Keratinocyte (primary cell): ENCODE measurements around the gene WDR70. TPM values are rescaled to one million over a fixed set of nuclear protein-coding genes. Genes with fewer than 3 reads are reported as not detected.

Experiments used
- DNase-seq: peaks from one replicate; pipeline ENCODE4 v3.0.0-alpha.2; 2011; ENCODE audit warnings: low read depth, missing footprints, low spot score
- FAIRE-seq: peaks from 2 replicates; lab custom pipeline; 2011; peaks lifted over from hg19 to GRCh38; lab: Jason Lieb, UNC
- H2AFZ ChIP-seq: 2 replicates; pipeline ENCODE4 v1.6.0; 2012; ENCODE audit warnings: low read length, control low read depth, inconsistent platforms; ENCODE audit not compliant: control insufficient read depth
- H3K27ac ChIP-seq: 2 replicates; pipeline ENCODE4 v1.5.1; 2011; ENCODE audit warnings: low read length; ENCODE audit not compliant: control insufficient read depth, insufficient read depth
- H3K27me3 ChIP-seq: 3 replicates; pipeline ENCODE4 v1.6.0; 2011; ENCODE audit warnings: low read length; ENCODE audit not compliant: control insufficient read depth, insufficient read depth; ENCODE audit errors: extremely low read depth
- H3K36me3 ChIP-seq, 2 experiments: 2 replicates in 1 of 2; 3 replicates in 1 of 2; pipeline ENCODE4 v1.5.1; 2011; ENCODE audit warnings: low read length in 2 of 2, mild to moderate bottlenecking in 1 of 2; ENCODE audit not compliant: control insufficient read depth in 2 of 2, insufficient read depth in 2 of 2; ENCODE audit errors: extremely low read depth in 1 of 2
- H3K4me1 ChIP-seq: 3 replicates; pipeline ENCODE4 v1.5.1; 2011; ENCODE audit warnings: low read length; ENCODE audit not compliant: control insufficient read depth, insufficient read depth; ENCODE audit errors: extremely low read depth
- H3K4me2 ChIP-seq: 3 replicates; pipeline ENCODE4 v1.6.0; 2011; ENCODE audit warnings: low read depth, low read length; ENCODE audit not compliant: control insufficient read depth, insufficient read depth; ENCODE audit errors: extremely low read depth
- H3K4me3 ChIP-seq, 3 experiments: fragments of 200-600 bp in 1 of 3; sonication (generic) in 1 of 3; 2 replicates in 2 of 3; 3 replicates in 1 of 3; pipeline ENCODE4 v1.5.1; 2011 to 2016; ENCODE audit warnings: low read length in 3 of 3, mild to moderate bottlenecking in 3 of 3, control low read depth in 2 of 3, inconsistent platforms in 1 of 3, low read depth in 1 of 3, mixed read lengths in 1 of 3, mixed run types in 1 of 3, moderate library complexity in 1 of 3; ENCODE audit not compliant: control insufficient read depth in 2 of 3, insufficient read depth in 2 of 3; ENCODE audit errors: extremely low read depth in 1 of 3
- H3K79me2 ChIP-seq: 2 replicates; pipeline ENCODE4 v1.6.0; 2012; ENCODE audit warnings: low read length; ENCODE audit not compliant: control insufficient read depth, insufficient read depth
- H3K9ac ChIP-seq: 3 replicates; pipeline ENCODE4 v1.6.0; 2011; ENCODE audit warnings: low read length; ENCODE audit not compliant: control insufficient read depth, insufficient read depth; ENCODE audit errors: extremely low read depth
- H3K9me1 ChIP-seq: 3 replicates; pipeline ENCODE4 v1.6.0; 2011; ENCODE audit warnings: low read length; ENCODE audit not compliant: control insufficient read depth, insufficient read depth; ENCODE audit errors: extremely low read depth
- H3K9me3 ChIP-seq: 2 replicates; pipeline ENCODE4 v1.5.1; 2012; ENCODE audit warnings: low read depth, low read length; ENCODE audit not compliant: control insufficient read depth
- H4K20me1 ChIP-seq: 3 replicates; pipeline ENCODE4 v1.6.0; 2011; ENCODE audit warnings: low read length; ENCODE audit not compliant: control insufficient read depth, insufficient read depth; ENCODE audit errors: extremely low read depth
- EZH2 ChIP-seq: IDR thresholded peaks from one replicate; pipeline ENCODE4 v1.6.1; 2012; ENCODE audit warnings: inconsistent platforms, mild to moderate bottlenecking, low read length, moderate library complexity
- dilution Hi-C: fragments of 300-500 bp; cut with MboI; formaldehyde crosslinking; loops from one replicate; pipeline ENCODE4 v1.7.0; 2020; ENCODE audit warnings: low sequenced_read_pairs; ENCODE audit not compliant: extremely low pct_ligation_motif_present
- polyA plus RNA-seq, 5 experiments: library from polyadenylated mRNA; depleted of rRNA in 3 of 5; stranded (reverse) in 3 of 5; stranded (forward) in 1 of 5; unstranded in 1 of 5; fragments of >200 nt; gene quantifications; 1 replicate in 1 of 5; 2 replicates in 3 of 5; 3 replicates in 1 of 5; pipeline versions ENCODE4 v1.2.1 to v1.2.3, GENCODE V29; 2011 to 2012; ENCODE audit warnings: missing spikeins in 2 of 5, low read depth in 1 of 5, low replicate concordance in 1 of 5
- TF ChIP-seq, protein P1 (sequence below), 3 experiments: IDR thresholded peaks in 1 of 3; conservative IDR thresholded peaks in 1 of 3; optimal IDR thresholded peaks in 1 of 3; 2 replicates in 2 of 3; 3 replicates in 1 of 3; pipeline versions ENCODE3 to v1.5.1; 2011; ENCODE audit warnings: low read length in 3 of 3, mild to moderate bottlenecking in 3 of 3, moderate library complexity in 2 of 3, control low read depth in 1 of 3, inconsistent platforms in 1 of 3; ENCODE audit not compliant: insufficient read depth in 2 of 3; ENCODE audit errors: extremely low read depth in 1 of 3

Gene WDR70
- polyA plus RNA-seq, 1 donor (not counting 4 experiments of a cell fraction or from before 2014, with no cell fraction given), result 25.1 TPM

DNA sequence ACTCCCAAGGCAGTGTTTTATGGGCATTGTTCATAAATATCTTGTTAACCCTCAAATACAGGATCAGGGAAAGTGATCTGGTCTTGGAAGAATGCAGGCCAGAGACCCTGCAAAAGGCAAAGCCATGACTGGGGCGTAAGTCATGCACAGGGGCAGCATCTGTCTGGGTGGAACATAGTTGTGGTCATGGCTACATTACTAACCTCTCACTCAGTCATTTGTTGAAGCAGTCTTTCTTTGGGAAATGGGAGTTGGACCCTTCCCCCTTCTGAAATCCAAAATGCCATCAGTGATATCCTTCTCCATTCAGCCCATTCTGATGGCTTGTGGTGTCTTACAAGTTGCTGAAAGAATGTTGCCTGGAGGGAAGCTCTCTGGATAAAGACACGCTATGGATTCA is 392.6 kb downstream of the WDR70 start:
- Histone ChIP-seq H3K79me2 (no peaks in the 10 kb centered on the region), H4K20me1 (no peaks in the 10 kb centered on the region), H3K4me1 (peaks cover 38% of the 10 kb centered on the region), H3K27me3 (no peaks in the 10 kb centered on the region), H3K9me3 (no peaks in the 10 kb centered on the region), H3K4me3 (no peak overlapping the region), H3K4me2 (peak overlapping the region; percentile 23), H2AFZ (peak overlapping the region; percentile 43), H3K36me3 (no peaks in the 10 kb centered on the region), H3K9ac (no peak overlapping the region), H3K9me1 (peaks cover 2% of the 10 kb centered on the region), H3K27ac (peak overlapping the region; percentile 60)
- DNase-seq (peak; percentile 96), FAIRE-seq (peak; percentile 99)
- dilution Hi-C loops, result no loop called here
- TF ChIP-seq EZH2, result no peak
- TF ChIP-seq, protein P1, sequence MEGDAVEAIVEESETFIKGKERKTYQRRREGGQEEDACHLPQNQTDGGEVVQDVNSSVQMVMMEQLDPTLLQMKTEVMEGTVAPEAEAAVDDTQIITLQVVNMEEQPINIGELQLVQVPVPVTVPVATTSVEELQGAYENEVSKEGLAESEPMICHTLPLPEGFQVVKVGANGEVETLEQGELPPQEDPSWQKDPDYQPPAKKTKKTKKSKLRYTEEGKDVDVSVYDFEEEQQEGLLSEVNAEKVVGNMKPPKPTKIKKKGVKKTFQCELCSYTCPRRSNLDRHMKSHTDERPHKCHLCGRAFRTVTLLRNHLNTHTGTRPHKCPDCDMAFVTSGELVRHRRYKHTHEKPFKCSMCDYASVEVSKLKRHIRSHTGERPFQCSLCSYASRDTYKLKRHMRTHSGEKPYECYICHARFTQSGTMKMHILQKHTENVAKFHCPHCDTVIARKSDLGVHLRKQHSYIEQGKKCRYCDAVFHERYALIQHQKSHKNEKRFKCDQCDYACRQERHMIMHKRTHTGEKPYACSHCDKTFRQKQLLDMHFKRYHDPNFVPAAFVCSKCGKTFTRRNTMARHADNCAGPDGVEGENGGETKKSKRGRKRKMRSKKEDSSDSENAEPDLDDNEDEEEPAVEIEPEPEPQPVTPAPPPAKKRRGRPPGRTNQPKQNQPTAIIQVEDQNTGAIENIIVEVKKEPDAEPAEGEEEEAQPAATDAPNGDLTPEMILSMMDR (optimal IDR thresholded peaks at IDR 0.05 in 1 of 3, IDR thresholded peaks at IDR 0.05 in 1 of 3, conservative IDR thresholded peaks at IDR 0.05 in 1 of 3; ENCODE audit: extremely low read depth in 1 of 3, insufficient read depth in 2 of 3, low read length in 3 of 3), result no peak

DNA sequence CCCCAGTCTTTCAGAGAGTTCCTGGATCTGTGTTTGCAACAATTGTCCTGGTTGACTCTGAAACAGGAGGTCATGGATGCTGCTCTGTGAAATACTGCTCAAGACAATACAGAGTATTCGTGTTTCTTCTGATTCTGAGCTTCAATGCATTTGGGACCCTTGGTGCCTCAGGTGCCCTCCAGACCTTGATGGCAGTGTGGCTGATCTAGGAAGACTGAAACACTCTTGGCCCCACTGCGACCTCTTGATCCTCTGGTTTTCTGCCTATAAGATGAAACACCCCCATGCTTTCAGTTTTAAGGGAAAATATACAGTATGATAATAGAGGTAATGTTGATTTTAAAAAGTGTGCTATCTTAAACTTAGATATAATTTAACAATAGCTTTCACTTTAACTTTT is 393.1 kb downstream of the WDR70 start:
- Histone ChIP-seq H2AFZ (peak overlapping the region; percentile 43), H3K9me3 (no peaks in the 10 kb centered on the region), H4K20me1 (no peaks in the 10 kb centered on the region), H3K4me2 (peak overlapping the region; percentile 23), H3K36me3 (no peaks in the 10 kb centered on the region), H3K9ac (no peak overlapping the region), H3K9me1 (peaks cover 2% of the 10 kb centered on the region), H3K4me1 (peaks cover 38% of the 10 kb centered on the region), H3K4me3 (no peak overlapping the region), H3K79me2 (no peaks in the 10 kb centered on the region), H3K27me3 (no peaks in the 10 kb centered on the region), H3K27ac (peak overlapping the region; percentile 60)
- TF ChIP-seq, protein P1 (optimal IDR thresholded peaks at IDR 0.05 in 1 of 3, IDR thresholded peaks at IDR 0.05 in 1 of 3, conservative IDR thresholded peaks at IDR 0.05 in 1 of 3; ENCODE audit: extremely low read depth in 1 of 3, insufficient read depth in 2 of 3, low read length in 3 of 3), result no peak
- TF ChIP-seq EZH2, result no peak
- dilution Hi-C loops, result no loop called here
- no peak for DNase-seq
- FAIRE-seq, result no peak
